Heart left ventricle (tissue), 16 donors: Measurements from ENCODE around the gene PPWD1. TPM values are rescaled to one million over a fixed set of nuclear protein-coding genes. Genes with fewer than 3 reads are reported as not detected.

Experiments used
- ATAC-seq, 4 donors: fragments of 200-7000 bp; cut with Tn5 transposase; one replicate each; pipeline ENCODE4 v1.9.1; 2020 to 2022; ENCODE audit warnings: moderate library complexity in 4 of 4, mild to moderate bottlenecking in 3 of 4, moderate number of reproducible peaks in 1 of 4
- DNase-seq, 5 donors: peaks; one replicate each; pipeline ENCODE4 v3.0.0-alpha.2; 2020
- H3K27ac ChIP-seq, 12 donors: fragments of 200-600 bp; sonication (generic) in 4 of 12; one replicate each; pipeline versions ENCODE4 v1.5.0 to v1.8.0; 2016 to 2022; ENCODE audit warnings: mild to moderate bottlenecking in 2 of 12
- H3K27me3 ChIP-seq, 9 donors: fragments of 200-600 bp; sonication (generic) in 2 of 9; one replicate each; pipeline versions ENCODE4 v1.5.1 to v1.8.0; 2016 to 2022; ENCODE audit warnings: mild to moderate bottlenecking in 3 of 9
- H3K36me3 ChIP-seq, 9 donors: fragments of 200-600 bp; sonication (generic) in 2 of 9; one replicate each; pipeline versions ENCODE4 v1.5.0 to v1.8.0; 2018 to 2022; ENCODE audit warnings: mild to moderate bottlenecking in 2 of 9
- H3K4me1 ChIP-seq, 12 donors: fragments of 200-600 bp; sonication (generic) in 4 of 12; one replicate each; pipeline versions ENCODE4 v1.5.0 to v1.8.0; 2016 to 2022; ENCODE audit warnings: mild to moderate bottlenecking in 3 of 12
- H3K4me3 ChIP-seq, 12 donors: fragments of 200-600 bp; sonication (generic) in 4 of 12; one replicate each; pipeline versions ENCODE4 v1.5.0 to v1.8.0; 2017 to 2022; ENCODE audit warnings: mild to moderate bottlenecking in 9 of 12, moderate library complexity in 4 of 12
- H3K9me3 ChIP-seq, 12 donors: fragments of 200-600 bp; sonication (generic) in 4 of 12; one replicate each; pipeline versions ENCODE4 v1.5.0 to v1.8.0; 2016 to 2022; ENCODE audit warnings: mild to moderate bottlenecking in 1 of 12
- POLR2A ChIP-seq, 2 donors: fragments of 450-650 bp; IDR thresholded peaks; one replicate each; pipeline ENCODE4 v1.6.1; 2017; ENCODE audit warnings: antibody characterized with exemption in 2 of 2, mild to moderate bottlenecking in 2 of 2, moderate library complexity in 2 of 2
- WGBS, 4 donors: extraction: QIAGEN DNeasy Blood & Tissue Kit in 2 of 4; methylation state at CpG; one replicate each; pipeline versions ENCODE4 v1.1.5 to v1.1.7; 2013 to 2018; 5-methylcytosine and 5-hydroxymethylcytosine counted together
- intact Hi-C, 10 donors: fragments of 100-400 bp; cut with DNase I; formaldehyde crosslinking; loops; one replicate each; pipeline versions ENCODE4 v1.11.1 to v1.14.2; 2022
- polyA plus RNA-seq, 2 donors: library from polyadenylated mRNA; stranded (reverse); fragments of 200-250 nt; gene quantifications; one replicate each; pipeline ENCODE4 v1.2.3, GENCODE V29; 2013
- total RNA-seq, 9 donors: library from RNA; depleted of rRNA in 2 of 9; stranded (reverse); fragments of >200 nt in 2 of 9; fragmentation: NEBNext Ultra II Directional in 3 of 9; extraction: Animal tissue kit (Norgen Biotek cat#: 25700) in 3 of 9; gene quantifications; one replicate each; pipeline versions ENCODE4 v1.1.0 to v1.2.4, GENCODE V29; 2016 to 2023
- TF ChIP-seq, protein P1 (sequence below), 12 donors: fragments of 200-600 bp; sonication (generic) in 4 of 12; IDR thresholded peaks; one replicate each; pipeline versions ENCODE4 v1.5.0 to v1.8.0; 2018 to 2022; ENCODE audit warnings: antibody characterized with exemption in 12 of 12, mild to moderate bottlenecking in 5 of 12
- donor health status: ischemic (EF 13 %, LVEDD 7.1; RV severe dilation, severe dysfunction).
- donor health status: healthy with polysubstance abuse.
- donor health status: DM: no; HTN: yes; CAD: no.
- donor health status: DM: no; HTN: no; CAD: no.
- donor health status: ischemic (EF 25% LVEDD 6.9; RV normal size, moderate dysfunction).
- donor health status: ischemic (EF 25% LVEDD 5.7; RV mildly dilated, moderate dysfunction).
- donor health status: healthy.
- donor health status: DM: yes; HTN: yes; CAD: no.
- donor health status: ischemic (EF 35%, LVEDD 5.7; RV mildly dilated, moderate dysfunction).
- donor health status: nonischemic (EF 11% LVEDD 7.7; RV severe dilation, severe dysfunction).
- donor health status: DM: yes; HTN: yes; CAD: no.
- donor health status: PGD.
- donor health status: ischemic (EF 29% LVEDD 5.4; RV normal size, mild dysfunction).
- donor health status: nonischemic (EF 23%, LVEDD 6.1; RV moderate dilation, normal function).

The PPWD1 gene
- total and polyA plus RNA-seq, 11 donors = 10.0 to 20.1 (median 16.0) TPM

DNA sequence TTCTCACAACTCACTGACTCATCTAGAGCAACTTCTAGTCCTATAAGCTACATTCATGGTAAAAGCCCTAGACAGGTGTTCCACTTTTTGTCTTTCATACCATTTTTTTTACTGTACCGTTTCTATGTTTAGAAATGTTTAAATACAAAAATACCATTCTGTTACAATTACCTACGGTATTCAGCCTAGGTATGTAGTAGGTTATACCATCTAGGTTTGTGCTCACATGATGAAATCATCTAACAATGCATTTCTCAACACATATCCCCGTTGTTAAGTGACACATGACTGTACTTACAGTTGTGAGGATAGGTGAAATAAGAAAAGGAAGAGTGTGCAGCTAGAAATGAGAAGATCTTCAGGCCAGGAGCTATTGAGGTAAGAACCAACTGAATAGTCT lies 6.4 kb upstream of the PPWD1 start:
- 91 to 94% (median 93%) methylated on average over 3 of the region's 3 CpGs for WGBS, 4 donors
- Histone ChIP-seq H3K36me3 (no peaks in the 10 kb centered on the region), H3K4me3 (no peak overlapping the region), H3K27me3 (no peaks in the 10 kb centered on the region), H3K4me1 (peaks cover 0 to 3% (median 0%) of the 10 kb centered on the region in 12 donors), H3K27ac (no peak overlapping the region), H3K9me3 (no peaks in the 10 kb centered on the region)
- intact Hi-C loops = no loop called here
- no peak for ATAC-seq
- TF ChIP-seq, protein P1, sequence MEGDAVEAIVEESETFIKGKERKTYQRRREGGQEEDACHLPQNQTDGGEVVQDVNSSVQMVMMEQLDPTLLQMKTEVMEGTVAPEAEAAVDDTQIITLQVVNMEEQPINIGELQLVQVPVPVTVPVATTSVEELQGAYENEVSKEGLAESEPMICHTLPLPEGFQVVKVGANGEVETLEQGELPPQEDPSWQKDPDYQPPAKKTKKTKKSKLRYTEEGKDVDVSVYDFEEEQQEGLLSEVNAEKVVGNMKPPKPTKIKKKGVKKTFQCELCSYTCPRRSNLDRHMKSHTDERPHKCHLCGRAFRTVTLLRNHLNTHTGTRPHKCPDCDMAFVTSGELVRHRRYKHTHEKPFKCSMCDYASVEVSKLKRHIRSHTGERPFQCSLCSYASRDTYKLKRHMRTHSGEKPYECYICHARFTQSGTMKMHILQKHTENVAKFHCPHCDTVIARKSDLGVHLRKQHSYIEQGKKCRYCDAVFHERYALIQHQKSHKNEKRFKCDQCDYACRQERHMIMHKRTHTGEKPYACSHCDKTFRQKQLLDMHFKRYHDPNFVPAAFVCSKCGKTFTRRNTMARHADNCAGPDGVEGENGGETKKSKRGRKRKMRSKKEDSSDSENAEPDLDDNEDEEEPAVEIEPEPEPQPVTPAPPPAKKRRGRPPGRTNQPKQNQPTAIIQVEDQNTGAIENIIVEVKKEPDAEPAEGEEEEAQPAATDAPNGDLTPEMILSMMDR (IDR thresholded peaks at IDR 0.05) = no peak
- no peak for TF ChIP-seq POLR2A (IDR thresholded peaks at IDR 0.05)
- no peak for DNase-seq

- no peak for ATAC-seq
Measured at GRCh38 chr5:65563777-65564176, 681 bp downstream of the PPWD1 start.

GRCh38 chr5:65566505-65566904 lies 3.4 kb downstream of the PPWD1 start:
- Histone ChIP-seq H3K9me3 (no peaks in the 10 kb centered on the region), H3K4me3 (no peak overlapping the region), H3K36me3 (peaks cover 0 to 52% (median 38%) of the 10 kb centered on the region in 9 donors), H3K27me3 (no peaks in the 10 kb centered on the region), H3K4me1 (peaks cover 0 to 33% (median 25%) of the 10 kb centered on the region in 12 donors), H3K27ac (no peak overlapping the region)
- TF ChIP-seq, protein P1 (IDR thresholded peaks at IDR 0.05) = no peak
- TF ChIP-seq POLR2A (IDR thresholded peaks at IDR 0.05) = no peak
- intact Hi-C loops = loop anchor here in 2 of 10 donors (10.0 kb wide), 1 partner anchor 752 kb away; no protein-coding TSS in a partner anchor
- no peak for DNase-seq
- ATAC-seq = no peak
- 69 to 81% (median 74%) methylated on average over 5 of the region's 5 CpGs for WGBS, 4 donors

More at GRCh38 chr5:65563777-65564176, 681 bp downstream of the PPWD1 start:
- Histone ChIP-seq H3K36me3 (peaks cover 0 to 25% (median 13%) of the 10 kb centered on the region in 9 donors), H3K9me3 (no peaks in the 10 kb centered on the region), H3K4me3 (peak overlapping the region; percentile 59 to 96 (median 86)), H3K4me1 (peaks cover 0 to 33% (median 23%) of the 10 kb centered on the region in 12 donors), H3K27me3 (no peaks in the 10 kb centered on the region), H3K27ac (peak overlapping the region in 10 of 12 donors; percentile 68 to 94 (median 86))
- 7 to 9% (median 7%) methylated on average over 11 of the region's 11 CpGs for WGBS, 4 donors
- intact Hi-C loops = loop anchor here in 2 of 10 donors (10.0 kb wide), 1 partner anchor 749 kb away; no protein-coding TSS in a partner anchor
- no peak for DNase-seq
- TF ChIP-seq, protein P1 (IDR thresholded peaks at IDR 0.05) = no peak
- no peak for TF ChIP-seq POLR2A (IDR thresholded peaks at IDR 0.05)

- TF ChIP-seq POLR2A (IDR thresholded peaks at IDR 0.05) = no peak
- TF ChIP-seq, protein P1 (IDR thresholded peaks at IDR 0.05) = no peak
- Histone ChIP-seq H3K36me3 (peaks cover 0 to 85% (median 67%) of the 10 kb centered on the region in 9 donors), H3K27me3 (no peaks in the 10 kb centered on the region), H3K9me3 (no peaks in the 10 kb centered on the region), H3K27ac (no peak overlapping the region), H3K4me1 (peaks cover 0 to 6% (median 3%) of the 10 kb centered on the region in 12 donors), H3K4me3 (no peak overlapping the region)
- WGBS, 4 donors = 91 to 95% (median 92%) methylated on average over 2 of the region's 2 CpGs
- intact Hi-C loops = no loop called here
- DNase-seq = no peak
- ATAC-seq = no peak
Measured at GRCh38 chr5:65570598-65571226, 7.6 kb downstream of the PPWD1 start.
